ENCODE measurements around the gene RNF2.
"Not testable (repeated sequence)": the region's sequence is repeated elsewhere in the genome, so short reads cannot be mapped to it uniquely, and the experiment has no call there.

The RNF2 gene

GRCh38 chr1:185044981-185045813, at the start of gene RNF2:
TSS of gene RNF2 (plus strand) at chr1:185045558. CDS start at chr1:185087554, 41,996 bp downstream.
- Mint-ChIP-seq H3K9me3 (no peaks in the 10 kb centered on the region), H3K4me1 (ENCODE audit: low read depth) (peaks cover 19% of the 10 kb centered on the region), H3K4me3 (peak within 1 kb of the TSS; percentile 94), H3K27ac (peak within 1 kb of the TSS; percentile 87), H3K27me3 (ENCODE audit: low read depth) (peaks cover 21% of the 10 kb centered on the region), H3K36me3 (ENCODE audit: low read depth) (no peaks in the 10 kb centered on the region)

- not testable (repeated sequence) for H3K27ac Mint-ChIP-seq; H3K4me3 Mint-ChIP-seq; H3K4me1 Mint-ChIP-seq (ENCODE audit: low read depth); H3K9me3 Mint-ChIP-seq; H3K27me3 Mint-ChIP-seq (ENCODE audit: low read depth); H3K36me3 Mint-ChIP-seq (ENCODE audit: low read depth)
Observed at GRCh38 chr1:184999974-185000373, 45.4 kb upstream of the RNF2 start.

- not testable (repeated sequence) for H3K4me1 Mint-ChIP-seq (ENCODE audit: low read depth); H3K4me3 Mint-ChIP-seq; H3K27ac Mint-ChIP-seq; H3K9me3 Mint-ChIP-seq; H3K36me3 Mint-ChIP-seq (ENCODE audit: low read depth); H3K27me3 Mint-ChIP-seq (ENCODE audit: low read depth)
Observed at GRCh38 chr1:185001312-185001880, 44.0 kb upstream of the RNF2 start.

- Mint-ChIP-seq H3K4me3 (no peak overlapping the region), H3K27ac (no peak overlapping the region), H3K36me3 (ENCODE audit: low read depth) (no peaks in the 10 kb centered on the region), H3K4me1 (ENCODE audit: low read depth) (no peaks in the 10 kb centered on the region), H3K27me3 (ENCODE audit: low read depth) (peaks cover 10% of the 10 kb centered on the region), H3K9me3 (no peaks in the 10 kb centered on the region)
Observed at GRCh38 chr1:185008838-185009237, 36.5 kb upstream of the RNF2 start.

- Mint-ChIP-seq H3K27me3 (ENCODE audit: low read depth) (peaks cover 10% of the 10 kb centered on the region), H3K4me1 (ENCODE audit: low read depth) (no peaks in the 10 kb centered on the region), H3K9me3 (no peaks in the 10 kb centered on the region), H3K36me3 (ENCODE audit: low read depth) (no peaks in the 10 kb centered on the region), H3K27ac (no peak overlapping the region), H3K4me3 (no peak overlapping the region)
Observed at GRCh38 chr1:185010361-185010760, 35.0 kb upstream of the RNF2 start.

GRCh38 chr1:185014941-185015340, 30.4 kb upstream of the RNF2 start:
- H3K27ac Mint-ChIP-seq, result no peak overlapping the region
- H3K9me3 Mint-ChIP-seq, result no peaks in the 10 kb centered on the region
- H3K4me1 Mint-ChIP-seq (ENCODE audit: low read depth), result no peaks in the 10 kb centered on the region
- H3K36me3 Mint-ChIP-seq (ENCODE audit: low read depth), result no peaks in the 10 kb centered on the region
- no peak overlapping the region for H3K4me3 Mint-ChIP-seq
- peaks cover 6% of the 10 kb centered on the region for H3K27me3 Mint-ChIP-seq (ENCODE audit: low read depth)

GRCh38 chr1:185015631-185016030, 29.7 kb upstream of the RNF2 start:
- H3K9me3 Mint-ChIP-seq, result no peaks in the 10 kb centered on the region
- H3K36me3 Mint-ChIP-seq (ENCODE audit: low read depth), result no peaks in the 10 kb centered on the region
- no peak overlapping the region for H3K4me3 Mint-ChIP-seq
- H3K27me3 Mint-ChIP-seq (ENCODE audit: low read depth), result peaks cover 6% of the 10 kb centered on the region
- H3K4me1 Mint-ChIP-seq (ENCODE audit: low read depth), result no peaks in the 10 kb centered on the region
- H3K27ac Mint-ChIP-seq, result no peak overlapping the region

- Mint-ChIP-seq H3K4me3 (no peak overlapping the region), H3K27me3 (ENCODE audit: low read depth) (no peaks in the 10 kb centered on the region), H3K9me3 (no peaks in the 10 kb centered on the region), H3K4me1 (ENCODE audit: low read depth) (no peaks in the 10 kb centered on the region), H3K36me3 (ENCODE audit: low read depth) (no peaks in the 10 kb centered on the region), H3K27ac (no peak overlapping the region)
Observed at GRCh38 chr1:185016880-185017279, 28.5 kb upstream of the RNF2 start.

GRCh38 chr1:185017338-185017737, 28.0 kb upstream of the RNF2 start:
- H3K27me3 Mint-ChIP-seq (ENCODE audit: low read depth), result no peaks in the 10 kb centered on the region
- H3K27ac Mint-ChIP-seq, result no peak overlapping the region
- no peaks in the 10 kb centered on the region for H3K4me1 Mint-ChIP-seq (ENCODE audit: low read depth)
- H3K4me3 Mint-ChIP-seq, result no peak overlapping the region
- H3K9me3 Mint-ChIP-seq, result no peaks in the 10 kb centered on the region
- H3K36me3 Mint-ChIP-seq (ENCODE audit: low read depth), result no peaks in the 10 kb centered on the region

- Mint-ChIP-seq H3K9me3 (no peaks in the 10 kb centered on the region), H3K4me3 (no peak overlapping the region), H3K27me3 (ENCODE audit: low read depth) (no peaks in the 10 kb centered on the region), H3K36me3 (ENCODE audit: low read depth) (no peaks in the 10 kb centered on the region), H3K27ac (no peak overlapping the region), H3K4me1 (ENCODE audit: low read depth) (no peaks in the 10 kb centered on the region)
Observed at GRCh38 chr1:185017966-185018365, 27.4 kb upstream of the RNF2 start.

GRCh38 chr1:185027252-185027882, 18.0 kb upstream of the RNF2 start:
- Mint-ChIP-seq H3K27me3 (ENCODE audit: low read depth) (peaks cover 8% of the 10 kb centered on the region), H3K9me3 (peaks cover 22% of the 10 kb centered on the region), H3K4me3 (no peak overlapping the region), H3K4me1 (ENCODE audit: low read depth) (no peaks in the 10 kb centered on the region), H3K36me3 (ENCODE audit: low read depth) (peaks cover 2% of the 10 kb centered on the region), H3K27ac (no peak overlapping the region)

- no peaks in the 10 kb centered on the region for H3K4me1 Mint-ChIP-seq (ENCODE audit: low read depth)
- H3K27ac Mint-ChIP-seq, result no peak overlapping the region
- no peaks in the 10 kb centered on the region for H3K9me3 Mint-ChIP-seq
- H3K27me3 Mint-ChIP-seq (ENCODE audit: low read depth), result peaks cover 20% of the 10 kb centered on the region
- no peaks in the 10 kb centered on the region for H3K36me3 Mint-ChIP-seq (ENCODE audit: low read depth)
- no peak overlapping the region for H3K4me3 Mint-ChIP-seq
Observed at GRCh38 chr1:185033686-185034085, 11.7 kb upstream of the RNF2 start.

- H3K4me3 Mint-ChIP-seq, result no peak overlapping the region
- peaks cover 15% of the 10 kb centered on the region for H3K27me3 Mint-ChIP-seq (ENCODE audit: low read depth)
- H3K27ac Mint-ChIP-seq, result no peak overlapping the region
- H3K4me1 Mint-ChIP-seq (ENCODE audit: low read depth), result no peaks in the 10 kb centered on the region
- no peaks in the 10 kb centered on the region for H3K9me3 Mint-ChIP-seq
- H3K36me3 Mint-ChIP-seq (ENCODE audit: low read depth), result no peaks in the 10 kb centered on the region
Observed at GRCh38 chr1:185035258-185035657, 10.1 kb upstream of the RNF2 start.

- Mint-ChIP-seq H3K4me1 (ENCODE audit: low read depth) (no peaks in the 10 kb centered on the region), H3K27ac (no peak overlapping the region), H3K36me3 (ENCODE audit: low read depth) (no peaks in the 10 kb centered on the region), H3K4me3 (no peak overlapping the region), H3K9me3 (no peaks in the 10 kb centered on the region), H3K27me3 (ENCODE audit: low read depth) (peaks cover 23% of the 10 kb centered on the region)
Observed at GRCh38 chr1:185038813-185039376, 6.5 kb upstream of the RNF2 start.
